ENCODE measurements around the gene HOXB8. TPM values are rescaled to one million over a fixed set of nuclear protein-coding genes. Genes with fewer than 3 reads are reported as not detected.
A peak's percentile ranks its signal among the peaks of the same experiment; 100 is the strongest.

The HOXB8 gene
- total RNA-seq, 1 experiment from 2014 or later = 28.2 TPM

DNA sequence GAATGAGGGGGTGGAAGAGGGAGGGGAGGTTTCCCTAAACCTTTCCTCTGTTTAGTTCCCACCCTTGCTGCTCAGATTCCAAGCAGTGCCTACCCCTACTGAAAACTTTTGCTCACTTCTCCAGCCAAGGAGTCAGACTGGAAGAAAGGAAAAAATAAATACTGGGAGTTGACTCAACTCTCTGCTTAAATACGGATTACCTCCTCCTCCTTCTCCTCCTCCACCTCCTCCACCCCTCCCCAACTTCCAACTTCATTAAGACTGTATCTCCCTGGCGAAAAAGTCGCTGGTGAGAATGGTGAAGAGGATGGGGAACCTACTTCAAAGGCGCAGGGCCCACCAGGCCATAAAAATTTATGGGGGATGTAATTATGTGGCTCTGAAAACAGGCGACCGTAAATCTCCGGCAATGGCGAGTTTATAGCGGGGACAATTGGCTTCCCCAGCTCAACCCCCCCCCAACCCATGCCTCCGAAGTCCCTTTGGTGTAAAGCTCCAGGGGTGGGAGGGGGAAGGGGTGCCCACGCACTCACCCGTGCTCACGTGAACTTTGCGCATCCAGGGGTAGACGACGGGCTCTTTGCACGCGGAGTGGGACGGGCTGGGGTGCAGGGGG is 37.7 kb downstream of the HOXB8 start:
- TF ChIP-seq, protein P1, sequence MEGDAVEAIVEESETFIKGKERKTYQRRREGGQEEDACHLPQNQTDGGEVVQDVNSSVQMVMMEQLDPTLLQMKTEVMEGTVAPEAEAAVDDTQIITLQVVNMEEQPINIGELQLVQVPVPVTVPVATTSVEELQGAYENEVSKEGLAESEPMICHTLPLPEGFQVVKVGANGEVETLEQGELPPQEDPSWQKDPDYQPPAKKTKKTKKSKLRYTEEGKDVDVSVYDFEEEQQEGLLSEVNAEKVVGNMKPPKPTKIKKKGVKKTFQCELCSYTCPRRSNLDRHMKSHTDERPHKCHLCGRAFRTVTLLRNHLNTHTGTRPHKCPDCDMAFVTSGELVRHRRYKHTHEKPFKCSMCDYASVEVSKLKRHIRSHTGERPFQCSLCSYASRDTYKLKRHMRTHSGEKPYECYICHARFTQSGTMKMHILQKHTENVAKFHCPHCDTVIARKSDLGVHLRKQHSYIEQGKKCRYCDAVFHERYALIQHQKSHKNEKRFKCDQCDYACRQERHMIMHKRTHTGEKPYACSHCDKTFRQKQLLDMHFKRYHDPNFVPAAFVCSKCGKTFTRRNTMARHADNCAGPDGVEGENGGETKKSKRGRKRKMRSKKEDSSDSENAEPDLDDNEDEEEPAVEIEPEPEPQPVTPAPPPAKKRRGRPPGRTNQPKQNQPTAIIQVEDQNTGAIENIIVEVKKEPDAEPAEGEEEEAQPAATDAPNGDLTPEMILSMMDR (IDR thresholded peaks at IDR 0.05; ENCODE audit: unreplicated experiment) = no peak
- peak overlapping the region; percentile 69 for H3K27ac Mint-ChIP-seq (ENCODE audit: unreplicated experiment)
- H3K4me1 Mint-ChIP-seq (ENCODE audit: low read depth, unreplicated experiment) = peaks cover 49% of the 10 kb centered on the region
- no peak overlapping the region for H3K4me3 Mint-ChIP-seq (ENCODE audit: low read depth, unreplicated experiment)
- H3K27me3 Mint-ChIP-seq (ENCODE audit: unreplicated experiment) = peaks cover 20% of the 10 kb centered on the region
- CTCF ChIA-PET = no interaction called here
- DNase-seq = no peak
- H3K36me3 Mint-ChIP-seq (ENCODE audit: insufficient read depth, unreplicated experiment) = peaks cover 100% of the 10 kb centered on the region
- BruUV-seq (replicated peaks) = no TSS peak
- H3K9me3 Mint-ChIP-seq (ENCODE audit: low read depth, unreplicated experiment) = no peaks in the 10 kb centered on the region
- intact Hi-C loops (cut with micrococcal nuclease; ENCODE audit: unreplicated experiment) = loop anchor here (5.0 kb wide), 2 partner anchors 35 to 285 kb away; no protein-coding TSS in a partner anchor

DNA sequence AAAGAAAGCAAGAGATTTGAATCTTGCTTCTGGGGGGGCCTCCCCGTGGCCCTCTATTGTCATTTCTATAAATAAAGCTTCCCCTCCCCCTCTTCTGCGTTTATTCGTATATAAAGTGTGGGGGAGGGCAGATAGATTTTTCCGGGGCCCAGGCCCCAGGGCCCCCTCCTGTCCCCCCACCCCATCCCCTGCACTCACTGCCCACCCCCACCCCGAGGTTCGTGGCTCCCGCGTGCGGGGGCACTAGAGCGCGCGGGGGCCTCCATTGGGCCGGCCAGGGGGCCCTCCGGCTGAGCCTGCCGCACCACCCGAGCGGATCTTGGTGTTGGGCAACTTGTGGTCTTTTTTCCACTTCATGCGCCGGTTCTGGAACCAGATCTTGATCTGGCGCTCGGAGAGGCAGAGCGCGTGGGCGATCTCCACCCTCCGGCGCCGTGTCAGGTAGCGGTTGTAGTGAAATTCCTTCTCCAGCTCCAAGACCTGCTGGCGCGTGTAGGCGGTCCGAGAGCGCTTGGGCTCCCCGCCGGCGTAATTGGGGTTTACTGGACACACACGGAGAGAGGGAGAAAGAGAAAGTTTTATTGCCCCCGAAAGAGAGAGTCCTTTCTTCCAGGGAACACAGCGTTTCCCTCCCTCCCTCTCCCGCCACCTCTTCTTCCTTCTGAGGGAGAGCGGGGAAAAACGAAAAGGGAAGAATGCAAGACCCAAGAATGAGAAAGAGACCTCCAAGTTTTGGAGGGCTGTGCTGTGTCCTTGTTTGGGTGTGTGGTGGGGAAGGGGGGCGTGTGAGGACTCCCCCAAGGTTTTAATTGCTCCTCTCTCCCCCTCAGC is 38.4 kb downstream of the HOXB8 start:
- H3K4me1 Mint-ChIP-seq (ENCODE audit: low read depth, unreplicated experiment) = peaks cover 54% of the 10 kb centered on the region
- peak overlapping the region; percentile 69 for H3K27ac Mint-ChIP-seq (ENCODE audit: unreplicated experiment)
- CTCF ChIA-PET = interaction anchor here (0.6 kb wide), 1 partner anchor 260 kb away, joined by 5 read pairs; no protein-coding TSS in a partner anchor
- H3K27me3 Mint-ChIP-seq (ENCODE audit: unreplicated experiment) = peaks cover 20% of the 10 kb centered on the region
- intact Hi-C loops (cut with micrococcal nuclease; ENCODE audit: unreplicated experiment) = loop anchor here (5.0 kb wide), 2 partner anchors 34 to 284 kb away; no protein-coding TSS in a partner anchor
- BruUV-seq (replicated peaks) = no TSS peak
- H3K9me3 Mint-ChIP-seq (ENCODE audit: low read depth, unreplicated experiment) = no peaks in the 10 kb centered on the region
- no peak for DNase-seq
- H3K4me3 Mint-ChIP-seq (ENCODE audit: low read depth, unreplicated experiment) = no peak overlapping the region
- H3K36me3 Mint-ChIP-seq (ENCODE audit: insufficient read depth, unreplicated experiment) = peaks cover 100% of the 10 kb centered on the region
- TF ChIP-seq, protein P1 (IDR thresholded peaks at IDR 0.05; ENCODE audit: unreplicated experiment) = no peak

DNA sequence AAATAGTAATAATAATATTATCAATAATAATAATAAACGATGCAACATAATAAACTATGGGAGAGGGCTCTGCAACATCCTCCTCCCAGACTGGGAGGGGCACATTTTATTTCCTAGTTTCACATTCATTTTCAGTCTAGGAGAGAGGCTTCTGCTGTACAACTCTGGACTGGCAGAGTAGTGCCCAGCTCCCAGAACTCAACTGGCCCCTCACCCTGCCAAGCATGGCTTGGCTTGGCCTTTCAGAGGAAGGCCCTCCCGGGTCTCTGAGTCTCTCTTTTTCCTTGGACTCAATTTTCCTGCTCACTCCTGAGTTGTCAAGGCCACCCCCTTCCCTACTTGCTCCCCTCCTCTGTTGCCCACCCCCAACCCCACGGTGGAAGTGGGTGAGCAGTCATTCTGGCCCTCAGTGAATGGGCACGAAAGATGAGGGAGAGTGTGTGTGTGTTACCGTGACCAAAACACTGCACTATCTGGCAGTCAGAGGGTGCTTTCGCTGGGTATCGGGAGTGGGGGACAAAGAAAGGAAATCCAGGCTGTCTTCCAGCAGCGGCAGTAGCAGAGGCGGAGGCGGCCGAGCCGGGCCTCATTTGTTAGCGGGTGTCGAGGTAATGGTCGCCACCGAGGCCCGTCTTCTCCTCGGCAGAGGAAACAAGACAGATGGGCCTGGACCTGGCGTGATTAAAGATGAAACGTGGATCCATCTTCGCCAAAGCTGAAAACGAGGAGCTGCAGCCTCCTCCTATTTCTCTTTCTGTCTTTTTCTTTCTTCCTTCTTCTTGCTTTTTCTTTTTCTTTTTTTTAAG is 39.2 kb downstream of the HOXB8 start:
- TF ChIP-seq, protein P1 (IDR thresholded peaks at IDR 0.05; ENCODE audit: unreplicated experiment) = no peak
- Mint-ChIP-seq H3K27ac (ENCODE audit: unreplicated experiment) (peak overlapping the region; percentile 66), H3K9me3 (ENCODE audit: low read depth, unreplicated experiment) (no peaks in the 10 kb centered on the region), H3K4me1 (ENCODE audit: low read depth, unreplicated experiment) (peaks cover 59% of the 10 kb centered on the region), H3K4me3 (ENCODE audit: low read depth, unreplicated experiment) (no peak overlapping the region), H3K36me3 (ENCODE audit: insufficient read depth, unreplicated experiment) (peaks cover 100% of the 10 kb centered on the region), H3K27me3 (ENCODE audit: unreplicated experiment) (peaks cover 20% of the 10 kb centered on the region)
- no TSS peak for BruUV-seq (replicated peaks)
- DNase-seq = no peak
- intact Hi-C loops (cut with micrococcal nuclease; ENCODE audit: unreplicated experiment) = loop anchor here (5.0 kb wide), 2 partner anchors 34 to 284 kb away; no protein-coding TSS in a partner anchor
- CTCF ChIA-PET = no interaction called here

DNA sequence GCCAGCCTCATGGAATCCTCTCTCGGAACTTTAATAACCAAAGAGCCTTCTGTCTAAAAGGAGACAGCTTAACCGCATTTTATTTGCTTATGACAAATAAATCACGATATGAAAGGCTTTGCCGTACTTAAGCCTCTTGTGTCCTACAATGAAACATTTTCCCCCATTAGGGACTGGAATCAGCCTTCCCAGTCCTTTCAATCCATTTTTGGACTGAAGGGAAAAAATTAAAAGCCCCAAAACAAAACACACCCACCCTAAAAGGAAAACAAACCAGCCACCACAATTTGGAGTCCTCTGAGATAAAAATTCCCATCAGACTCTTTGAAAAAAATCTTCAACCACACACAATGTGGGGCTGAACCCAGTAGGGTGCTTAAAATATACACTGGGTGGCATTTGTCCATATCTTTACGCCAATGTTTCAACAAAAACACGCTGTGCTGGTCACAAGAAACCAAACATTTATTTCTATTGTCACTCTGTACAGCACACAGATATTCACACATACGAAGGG is 40.0 kb downstream of the HOXB8 start:
- peaks cover 100% of the 10 kb centered on the region for H3K36me3 Mint-ChIP-seq (ENCODE audit: insufficient read depth, unreplicated experiment)
- CTCF ChIA-PET = interaction anchor here (1.2 kb wide), 1 partner anchor 223 kb away, joined by 3 read pairs; no protein-coding TSS in a partner anchor
- intact Hi-C loops (cut with micrococcal nuclease; ENCODE audit: unreplicated experiment) = loop anchor here (5.0 kb wide), 2 partner anchors 33 to 283 kb away; no protein-coding TSS in a partner anchor
- TF ChIP-seq, protein P1 (IDR thresholded peaks at IDR 0.05; ENCODE audit: unreplicated experiment) = no peak
- no peak for DNase-seq
- peaks cover 56% of the 10 kb centered on the region for H3K4me1 Mint-ChIP-seq (ENCODE audit: low read depth, unreplicated experiment)
- H3K4me3 Mint-ChIP-seq (ENCODE audit: low read depth, unreplicated experiment) = no peak overlapping the region
- H3K9me3 Mint-ChIP-seq (ENCODE audit: low read depth, unreplicated experiment) = no peaks in the 10 kb centered on the region
- BruUV-seq (replicated peaks) = no TSS peak
- peak overlapping the region; percentile 66 for H3K27ac Mint-ChIP-seq (ENCODE audit: unreplicated experiment)
- H3K27me3 Mint-ChIP-seq (ENCODE audit: unreplicated experiment) = peaks cover 20% of the 10 kb centered on the region

Data from Calu3 (cell line).